NCI-H1930 (cell line): ENCODE data around the gene BACH2.
"Not testable (repeated sequence)": the region's sequence is repeated elsewhere in the genome, so short reads cannot be mapped to it uniquely, and the experiment has no call there.

ENCODE experiments used
- DNase-seq, 2 experiments: peaks; one replicate each; lab custom pipeline; 2025; lab: John Stamatoyannopoulos, UW

Gene BACH2

DNA sequence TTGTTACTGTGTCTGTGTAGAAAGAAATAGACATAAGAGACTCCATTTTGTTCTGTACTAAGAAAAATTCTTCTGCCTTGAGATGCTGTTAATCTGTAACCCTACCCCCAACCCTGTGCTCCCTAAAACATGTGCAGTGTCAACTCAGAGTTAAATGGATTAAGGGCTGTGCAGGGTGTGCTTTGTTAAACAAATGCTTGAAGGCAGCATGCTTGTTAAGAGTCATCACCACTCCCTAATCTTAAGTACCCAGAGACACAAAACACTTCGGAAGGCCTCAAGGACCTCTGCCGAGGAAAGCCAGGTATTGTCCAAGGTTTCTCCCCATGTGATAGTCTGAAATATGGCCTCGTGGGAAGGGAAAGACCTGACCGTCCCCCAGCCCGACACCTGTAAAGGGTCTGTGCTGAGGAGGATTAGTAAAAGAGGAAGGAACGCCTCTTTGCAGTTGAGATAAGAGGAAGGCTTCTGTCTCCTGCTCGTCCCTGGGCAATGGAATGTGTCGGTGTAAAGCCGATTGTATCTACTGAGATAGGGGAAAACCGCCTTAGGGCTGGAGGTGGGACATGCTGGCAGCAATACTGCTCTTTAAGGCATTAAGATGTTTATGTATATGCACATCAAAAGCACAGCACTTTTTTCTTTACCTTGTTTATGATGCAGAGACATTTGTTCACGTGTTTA lies 405.7 kb downstream of the BACH2 start:
- DNase-seq, result not testable (repeated sequence)

DNA sequence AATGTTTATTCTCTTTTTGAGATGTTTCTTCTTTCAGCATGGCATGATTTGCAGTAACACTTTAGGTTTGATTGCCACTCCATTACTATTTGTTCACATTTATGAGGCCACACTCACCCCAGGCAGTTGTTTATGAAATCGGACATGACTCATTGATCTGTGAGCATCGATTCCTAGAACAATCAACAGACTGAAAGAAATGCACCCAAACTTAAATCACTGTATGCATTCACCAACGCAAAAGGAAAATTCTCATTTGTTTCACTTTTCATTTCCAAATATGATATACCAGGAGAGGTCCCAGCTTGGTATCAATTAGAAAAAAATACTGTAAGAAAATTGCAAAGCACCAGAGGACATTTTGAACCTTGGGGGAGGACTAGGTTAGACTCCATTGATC lies 407.8 kb downstream of the BACH2 start:
- no peak for DNase-seq

DNA sequence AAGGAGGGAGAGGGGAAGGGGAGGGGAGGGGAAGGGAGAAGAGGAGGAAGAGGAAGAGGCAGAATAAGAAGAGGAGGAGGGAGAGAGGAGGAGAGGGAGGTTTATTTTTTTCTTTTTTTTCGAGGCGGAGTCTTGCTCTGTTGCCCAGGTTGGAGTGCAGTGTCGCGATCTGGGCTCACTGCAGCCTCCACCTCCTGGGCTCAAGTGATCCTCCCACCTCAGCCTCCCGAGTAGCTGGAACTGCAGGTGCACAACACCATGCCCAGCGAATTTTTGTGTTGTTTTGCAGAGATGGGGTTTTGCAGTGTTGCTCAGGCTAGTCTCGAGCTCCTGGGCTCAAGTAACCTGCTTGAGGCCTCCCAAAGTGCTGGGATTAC lies 408.5 kb downstream of the BACH2 start:
- DNase-seq, result no peak

DNA sequence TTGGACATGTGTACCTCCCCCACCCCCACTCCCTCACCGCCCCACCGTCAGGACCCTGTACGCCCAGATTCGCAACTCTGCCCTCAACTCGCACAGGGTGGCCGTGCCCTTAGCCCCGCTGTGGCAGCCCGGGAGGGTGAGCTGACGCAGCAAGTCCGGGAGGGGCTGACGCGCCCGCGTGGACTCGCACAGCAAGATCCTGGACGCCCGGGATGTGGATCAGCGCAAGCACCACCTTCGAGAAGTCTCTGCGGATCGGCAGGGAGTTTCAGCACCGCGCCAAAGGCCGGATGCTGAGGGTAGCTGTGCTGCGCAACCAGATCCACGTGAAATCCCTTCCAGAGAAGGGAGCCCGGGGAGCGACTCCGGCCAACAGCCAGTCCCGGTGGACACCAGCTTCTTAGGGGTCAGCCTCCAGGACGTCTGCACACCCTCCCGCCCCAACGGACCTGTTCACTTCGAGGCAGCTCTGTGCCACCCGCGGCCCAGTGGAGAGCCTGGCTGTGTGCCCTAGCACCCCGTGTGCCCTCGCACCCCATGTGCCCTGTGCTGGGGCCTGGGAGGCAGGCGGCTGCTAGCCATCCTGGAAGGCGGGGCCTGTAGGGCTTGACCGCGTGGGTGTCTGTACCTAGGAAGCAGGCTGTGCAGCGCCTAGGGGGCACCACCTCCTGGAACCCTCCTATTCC lies 409.0 kb downstream of the BACH2 start:
- DNase-seq, result no peak

DNA sequence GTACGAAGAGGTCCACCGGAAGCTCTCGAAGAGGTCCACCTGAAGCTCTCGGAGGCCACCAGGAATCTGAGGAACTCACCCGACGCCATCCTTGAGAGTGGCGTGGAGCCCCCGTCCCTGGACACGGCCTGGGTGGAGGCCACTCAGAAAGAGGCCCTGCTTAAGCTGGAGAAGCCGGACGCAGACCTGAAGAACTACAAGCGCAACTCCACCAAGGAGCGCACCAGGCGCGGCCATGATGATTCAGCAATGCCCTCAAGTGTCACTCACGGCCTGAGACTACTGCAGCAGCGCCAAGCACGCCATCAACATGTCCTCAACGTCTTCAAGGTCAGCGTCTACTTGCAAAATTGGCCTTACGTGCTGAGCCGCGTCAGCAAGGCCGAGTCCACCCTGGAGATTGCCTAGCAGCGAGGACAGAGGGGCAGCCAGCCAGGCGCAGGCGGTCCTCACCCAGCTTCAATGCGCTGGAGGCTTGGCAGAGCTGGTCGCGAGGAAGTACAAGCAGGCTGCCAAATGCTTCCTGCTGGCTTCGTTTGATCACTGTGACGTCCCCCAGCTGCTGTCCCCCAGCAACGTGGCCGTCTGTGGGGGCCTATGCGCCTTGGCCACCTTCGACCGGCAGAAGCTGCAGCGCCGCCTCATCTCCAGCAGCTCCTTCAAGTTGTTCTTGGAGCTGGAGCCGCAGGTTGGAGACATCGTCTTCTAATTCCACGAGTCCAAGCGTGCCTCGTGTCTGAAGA lies 410.1 kb downstream of the BACH2 start:
- no peak for DNase-seq
